Fibroblast of lung (primary cell): ENCODE data around the gene ZP2.

Experiments used
- EZH2 ChIP-seq: IDR thresholded peaks from 2 replicates; pipeline ENCODE4 v1.5.1; 2012; ENCODE audit warnings: low read length, control low read depth, mild to moderate bottlenecking; ENCODE audit errors: missing control alignments
- TF ChIP-seq, protein P1 (sequence below), 2 donors: IDR thresholded peaks in 1 of 2; conservative IDR thresholded peaks in 1 of 2; 1 replicate in 1 of 2; 2 replicates in 1 of 2; pipeline ENCODE4 v1.5.1; 2011 to 2012; ENCODE audit warnings: low read length in 2 of 2, control low read depth in 1 of 2, inconsistent platforms in 1 of 2, low read depth in 1 of 2, mild to moderate bottlenecking in 1 of 2

- TF ChIP-seq, protein P1, sequence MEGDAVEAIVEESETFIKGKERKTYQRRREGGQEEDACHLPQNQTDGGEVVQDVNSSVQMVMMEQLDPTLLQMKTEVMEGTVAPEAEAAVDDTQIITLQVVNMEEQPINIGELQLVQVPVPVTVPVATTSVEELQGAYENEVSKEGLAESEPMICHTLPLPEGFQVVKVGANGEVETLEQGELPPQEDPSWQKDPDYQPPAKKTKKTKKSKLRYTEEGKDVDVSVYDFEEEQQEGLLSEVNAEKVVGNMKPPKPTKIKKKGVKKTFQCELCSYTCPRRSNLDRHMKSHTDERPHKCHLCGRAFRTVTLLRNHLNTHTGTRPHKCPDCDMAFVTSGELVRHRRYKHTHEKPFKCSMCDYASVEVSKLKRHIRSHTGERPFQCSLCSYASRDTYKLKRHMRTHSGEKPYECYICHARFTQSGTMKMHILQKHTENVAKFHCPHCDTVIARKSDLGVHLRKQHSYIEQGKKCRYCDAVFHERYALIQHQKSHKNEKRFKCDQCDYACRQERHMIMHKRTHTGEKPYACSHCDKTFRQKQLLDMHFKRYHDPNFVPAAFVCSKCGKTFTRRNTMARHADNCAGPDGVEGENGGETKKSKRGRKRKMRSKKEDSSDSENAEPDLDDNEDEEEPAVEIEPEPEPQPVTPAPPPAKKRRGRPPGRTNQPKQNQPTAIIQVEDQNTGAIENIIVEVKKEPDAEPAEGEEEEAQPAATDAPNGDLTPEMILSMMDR (conservative IDR thresholded peaks at IDR 0.05 in 1 of 2, IDR thresholded peaks at IDR 0.05 in 1 of 2; ENCODE audit: low read depth in 1 of 2, low read length in 2 of 2) = no peak
- no peak for TF ChIP-seq EZH2
Observed at GRCh38 chr16:21214086-21214485, 2.7 kb upstream of the ZP2 start.
